H1 (cell line): Measurements from ENCODE around the gene GALNT18. TPM values are rescaled to one million over a fixed set of nuclear protein-coding genes. Genes with fewer than 3 reads are reported as not detected.

Experiments
- CTCF ChIA-PET: fragments of 300-600 bp; sonication (Branson Sonifier 250); formaldehyde crosslinking; loops from one replicate; lab custom pipeline; 2021; ENCODE audit not compliant: partially characterized antibody; lab: Charles Lee
- POLR2A ChIA-PET: fragments of 300-600 bp; sonication (Branson Sonifier 250); formaldehyde crosslinking; loops from one replicate; lab custom pipeline; 2021; ENCODE audit warnings: inconsistent platforms; ENCODE audit not compliant: partially characterized antibody; lab: Charles Lee
- DNase-seq, 2 experiments: peaks; one replicate each; pipeline versions ENCODE4 v3.0.0 to v3.0.0-alpha.2; 2010 to 2022; ENCODE audit warnings: low spot score in 2 of 2, low read depth in 1 of 2, mixed read lengths in 1 of 2
- FAIRE-seq: peaks from 2 replicates; lab custom pipeline; 2011; peaks lifted over from hg19 to GRCh38; lab: Jason Lieb, UNC
- H2AFZ ChIP-seq: 2 replicates; pipeline ENCODE4 v1.8.1; 2012; ENCODE audit warnings: low read length, inconsistent platforms
- H2AK5ac ChIP-seq: 2 replicates; pipeline ENCODE4 v1.6.1; 2013; ENCODE audit warnings: low read depth, low read length
- H2BK120ac ChIP-seq: replicated peaks from 2 replicates; pipeline ENCODE3; 2013; ENCODE audit warnings: low read depth, low read length, inconsistent platforms
- H2BK12ac ChIP-seq: 2 replicates; pipeline ENCODE4 v1.6.1; 2013; ENCODE audit warnings: low read depth, low read length
- H2BK15ac ChIP-seq: 2 replicates; pipeline ENCODE4 v1.6.1; 2013; ENCODE audit warnings: low read length
- H2BK20ac ChIP-seq: 2 replicates; pipeline ENCODE4 v1.6.1; 2013; ENCODE audit warnings: low read length
- H2BK5ac ChIP-seq: 2 replicates; pipeline ENCODE4 v1.6.1; 2013; ENCODE audit warnings: low read depth, low read length
- H3K14ac ChIP-seq: 2 replicates; pipeline ENCODE4 v1.6.1; 2013; ENCODE audit warnings: inconsistent platforms; ENCODE audit not compliant: insufficient read length
- H3K18ac ChIP-seq: 2 replicates; pipeline ENCODE4 v1.6.1; 2013; ENCODE audit warnings: low read length; ENCODE audit errors: extremely low read depth
- H3K23ac ChIP-seq: 2 replicates; pipeline ENCODE4 v1.6.1; 2013; ENCODE audit warnings: inconsistent platforms; ENCODE audit not compliant: insufficient read length
- H3K23me2 ChIP-seq: 2 replicates; pipeline ENCODE4 v1.6.1; 2013; ENCODE audit warnings: low read depth, low read length
- H3K27ac ChIP-seq: 2 replicates; pipeline ENCODE4 v1.6.1; 2011; ENCODE audit warnings: low read depth, low read length, inconsistent platforms
- H3K27me3 ChIP-seq, 4 experiments: replicated peaks in 1 of 4; 1 replicate in 1 of 4; 2 replicates in 3 of 4; pipeline versions ENCODE4 v1.6.1 to v1.8.1; 2011 to 2013; ENCODE audit warnings: low read length in 3 of 4, mild to moderate bottlenecking in 3 of 4, inconsistent platforms in 2 of 4, mixed read lengths in 2 of 4, moderate library complexity in 1 of 4; ENCODE audit not compliant: control insufficient read depth in 3 of 4, insufficient read depth in 3 of 4; ENCODE audit errors: extremely low read depth in 1 of 4
- H3K36me3 ChIP-seq, 4 experiments: 2 replicates each; pipeline versions ENCODE4 v1.6.1 to v1.8.1; 2011 to 2013; ENCODE audit warnings: mild to moderate bottlenecking in 4 of 4, low read length in 3 of 4, moderate library complexity in 2 of 4, control low read depth in 1 of 4, inconsistent platforms in 1 of 4; ENCODE audit not compliant: insufficient read depth in 4 of 4, control insufficient read depth in 2 of 4
- H3K4ac ChIP-seq: replicated peaks from 2 replicates; pipeline ENCODE3; 2013; ENCODE audit warnings: low read length, low read depth, mixed read lengths, inconsistent platforms; ENCODE audit not compliant: insufficient read length
- H3K4me1 ChIP-seq, 4 experiments: replicated peaks in 1 of 4; 1 replicate in 1 of 4; 2 replicates in 3 of 4; pipeline versions ENCODE4 v1.6.1 to v1.8.1; 2011 to 2013; ENCODE audit warnings: low read length in 3 of 4, inconsistent platforms in 2 of 4, mixed read lengths in 1 of 4; ENCODE audit not compliant: insufficient read depth in 4 of 4, control insufficient read depth in 3 of 4
- H3K4me2 ChIP-seq, 2 experiments: 2 replicates each; pipeline versions ENCODE4 v1.6.1 to v1.8.1; 2011 to 2013; ENCODE audit warnings: low read depth in 2 of 2, low read length in 2 of 2, control low read depth in 1 of 2, inconsistent platforms in 1 of 2, mild to moderate bottlenecking in 1 of 2; ENCODE audit not compliant: insufficient read depth in 1 of 2
- H3K4me3 ChIP-seq, 4 experiments: fragments of 200-600, 300-600 bp in 1 of 4; sonication (generic), shearing (Covaris generic), sonication (Bioruptor Twin) in 1 of 4; 2 replicates each; pipeline versions ENCODE4 v1.5.1 to v1.8.1; 2011 to 2016; ENCODE audit warnings: low read length in 4 of 4, low read depth in 3 of 4, control low read depth in 2 of 4, inconsistent platforms in 2 of 4, mild to moderate bottlenecking in 2 of 4, mixed read lengths in 1 of 4, moderate library complexity in 1 of 4; ENCODE audit not compliant: insufficient read depth in 2 of 4; ENCODE audit errors: extremely low read depth in 1 of 4
- H3K56ac ChIP-seq: replicated peaks from 2 replicates; pipeline ENCODE3; 2013; ENCODE audit warnings: low read depth, mild to moderate bottlenecking, mixed read lengths, low read length, inconsistent platforms; ENCODE audit not compliant: insufficient read length
- H3K79me1 ChIP-seq: 2 replicates; pipeline ENCODE4 v1.6.1; 2013; ENCODE audit warnings: low read depth, low read length, control low read depth
- H3K79me2 ChIP-seq, 2 experiments: 2 replicates each; pipeline versions ENCODE4 v1.6.1 to v1.8.1; 2012 to 2013; ENCODE audit warnings: low read length in 2 of 2, mild to moderate bottlenecking in 2 of 2, inconsistent platforms in 1 of 2; ENCODE audit not compliant: insufficient read depth in 2 of 2, control insufficient read depth in 1 of 2
- H3K9ac ChIP-seq, 4 experiments: replicated peaks in 1 of 4; 1 replicate in 1 of 4; 2 replicates in 3 of 4; pipeline versions ENCODE4 v1.6.1 to v1.8.1; 2011 to 2013; ENCODE audit warnings: low read depth in 3 of 4, low read length in 3 of 4, control low read depth in 2 of 4, mild to moderate bottlenecking in 2 of 4, moderate library complexity in 2 of 4, inconsistent platforms in 1 of 4; ENCODE audit errors: extremely low read depth in 1 of 4
- H3K9me3 ChIP-seq, 2 experiments: 2 replicates each; pipeline versions ENCODE4 v1.6.1 to v1.8.1; 2012 to 2013; ENCODE audit warnings: mild to moderate bottlenecking in 2 of 2, moderate library complexity in 2 of 2, control low read depth in 1 of 2, inconsistent platforms in 1 of 2, low read depth in 1 of 2, low read length in 1 of 2, mixed read lengths in 1 of 2; ENCODE audit not compliant: insufficient read depth in 2 of 2
- H4K20me1 ChIP-seq, 2 experiments: replicated peaks in 1 of 2; 2 replicates each; pipeline versions ENCODE3 to v1.8.1; 2011 to 2013; ENCODE audit warnings: inconsistent platforms in 2 of 2, low read length in 2 of 2, mild to moderate bottlenecking in 1 of 2; ENCODE audit not compliant: insufficient read depth in 2 of 2, control insufficient read depth in 1 of 2
- H4K5ac ChIP-seq: 2 replicates; pipeline ENCODE4 v1.6.1; 2013; ENCODE audit warnings: low read length, low read depth, mixed read lengths, inconsistent platforms; ENCODE audit not compliant: insufficient read length
- H4K8ac ChIP-seq: 2 replicates; pipeline ENCODE4 v1.8.0; 2013; ENCODE audit warnings: mild to moderate bottlenecking, moderate library complexity, low read length, inconsistent platforms; ENCODE audit not compliant: insufficient read depth; ENCODE audit errors: extremely low read depth
- H4K91ac ChIP-seq: replicated peaks from 2 replicates; pipeline ENCODE3; 2013; ENCODE audit warnings: low read length, mixed read lengths, inconsistent platforms; ENCODE audit not compliant: insufficient read length
- ATF2 ChIP-seq: IDR thresholded peaks from 2 replicates; pipeline ENCODE4 v1.6.1; 2012; ENCODE audit warnings: low read length, inconsistent platforms
- ATF3 ChIP-seq: IDR thresholded peaks from 2 replicates; pipeline ENCODE4 v1.6.1; 2011; ENCODE audit warnings: low read depth, mild to moderate bottlenecking, low read length; ENCODE audit not compliant: insufficient read depth
- BCL11A ChIP-seq, 2 experiments: IDR thresholded peaks; one replicate each; pipeline ENCODE4 v1.6.1; 2011; ENCODE audit warnings: low read depth in 2 of 2, low read length in 2 of 2, mild to moderate bottlenecking in 2 of 2
- CBX8 ChIP-seq: fragments of 300-800, 300-1000 bp; sonication (generic); IDR thresholded peaks from 2 replicates; pipeline ENCODE4 v1.7.1; 2016; ENCODE audit warnings: low read depth, low read length, borderline replicate concordance
- CREB1 ChIP-seq: IDR thresholded peaks from 2 replicates; pipeline ENCODE4 v1.6.1; 2012; ENCODE audit warnings: inconsistent platforms
- CTBP2 ChIP-seq: IDR thresholded peaks from 2 replicates; pipeline ENCODE4 v1.7.0; 2011; ENCODE audit warnings: borderline replicate concordance, mild to moderate bottlenecking, moderate library complexity, mixed read lengths, low read length; ENCODE audit not compliant: insufficient read depth, insufficient read length
- FOSL1 ChIP-seq: IDR thresholded peaks from 2 replicates; pipeline ENCODE4 v1.6.1; 2011; ENCODE audit warnings: mild to moderate bottlenecking, low read depth, low read length, moderate library complexity; ENCODE audit not compliant: insufficient read depth
- KDM4A ChIP-seq: IDR thresholded peaks from one replicate; pipeline ENCODE4 v1.7.1; 2012; ENCODE audit warnings: low read depth, mild to moderate bottlenecking, moderate library complexity, low read length, inconsistent platforms; ENCODE audit not compliant: severe bottlenecking
- POLR2A ChIP-seq, 2 experiments: IDR thresholded peaks; 1 replicate in 1 of 2; 2 replicates in 1 of 2; pipeline ENCODE4 v1.6.1; 2011; ENCODE audit warnings: low read depth in 2 of 2, low read length in 2 of 2, mild to moderate bottlenecking in 2 of 2; ENCODE audit errors: control extremely low read depth in 1 of 2
- RAD21 ChIP-seq, 2 experiments: IDR thresholded peaks in 1 of 2; conservative IDR thresholded peaks in 1 of 2; 2 replicates each; pipeline ENCODE4 v1.6.1; 2011; ENCODE audit warnings: low read depth in 2 of 2, low read length in 2 of 2, improper control_type of control experiment in 1 of 2, inconsistent platforms in 1 of 2, mild to moderate bottlenecking in 1 of 2, moderate library complexity in 1 of 2
- RFX5 ChIP-seq: IDR thresholded peaks from 2 replicates; pipeline ENCODE4 v1.6.1; 2011; ENCODE audit warnings: low read depth, low read length, improper control_type of control experiment, borderline replicate concordance
- SP1 ChIP-seq: IDR thresholded peaks from 2 replicates; pipeline ENCODE4 v1.6.1; 2011; ENCODE audit warnings: low read depth, low read length
- WGBS, 2 experiments: shearing (Covaris generic) in 1 of 2; methylation state at CpG; one replicate each; pipeline versions ENCODE4 v1.1.6 to v1.1.7; 2013 to 2015; ENCODE audit warnings: low lambda C conversion rate in 2 of 2, mixed read lengths in 2 of 2, inconsistent platforms in 1 of 2, low coverage in 1 of 2, missing lambda C conversion rate in 1 of 2; ENCODE audit not compliant: insufficient replicate concordance in 2 of 2, insufficient coverage in 1 of 2, insufficient read length in 1 of 2; ENCODE audit errors: extremely low coverage in 1 of 2, missing lambda C conversion rate in 1 of 2; 5-methylcytosine and 5-hydroxymethylcytosine counted together
- polyA plus RNA-seq, 7 experiments: library from polyadenylated mRNA; depleted of rRNA in 3 of 7; stranded (reverse) in 5 of 7; unstranded in 2 of 7; fragments of >200 nt in 5 of 7; fragments of 200-250 nt in 2 of 7; gene quantifications; 1 replicate in 5 of 7; 2 replicates in 1 of 7; 4 replicates in 1 of 7; pipeline versions ENCODE4 v1.2.1 to v1.2.3, GENCODE V29; 2011 to 2013; ENCODE audit warnings: missing spikeins in 2 of 7, mixed read lengths in 2 of 7
- total RNA-seq: library from RNA; stranded (reverse); fragmentation: NEBNext Ultra II Directional; extraction: Animal tissue kit (Norgen Biotek cat#: 25700); gene quantifications from 2 replicates; pipeline ENCODE4 v1.2.1, GENCODE V29; 2021

The GALNT18 gene
- total and polyA plus RNA-seq, 2 of the 8 experiments (the other 6 are each of a cell fraction or from before 2014, with no cell fraction given) = 6.0 to 9.4 TPM

- H3K56ac ChIP-seq = no peak overlapping the region
- 91% methylated on average over 4 of the region's 4 CpGs; no CpG with 5 or more reads in 1 of the 2 experiments for WGBS, 2 experiments
- no peaks in the 10 kb centered on the region for H3K23me2 ChIP-seq
- CTCF ChIA-PET = interaction anchor here (0.6 to 2.5 kb wide), 3 partner anchors 67 to 176 kb away, joined by 3 to 5 read pairs (median 3); no protein-coding TSS in a partner anchor
- H3K9ac ChIP-seq = no peak overlapping the region
- H2AK5ac ChIP-seq = no peak overlapping the region
- H3K4ac ChIP-seq = no peak overlapping the region
- no peaks in the 10 kb centered on the region for H3K36me3 ChIP-seq
- H4K8ac ChIP-seq = no peak overlapping the region
- peaks cover 0 to 2% (median 0%) of the 10 kb centered on the region in 4 experiments; a peak in 1 of 7 replicates for H3K4me1 ChIP-seq
- H3K79me1 ChIP-seq = no peaks in the 10 kb centered on the region
- POLR2A ChIA-PET = no interaction called here
- no peaks in the 10 kb centered on the region for H4K20me1 ChIP-seq
- H4K5ac ChIP-seq = no peak overlapping the region
- H2BK20ac ChIP-seq = no peak overlapping the region
- H3K9me3 ChIP-seq = no peaks in the 10 kb centered on the region
- no peak overlapping the region for H2AFZ ChIP-seq
- H3K4me3 ChIP-seq = no peak overlapping the region
- no peak overlapping the region for H2BK5ac ChIP-seq
- H2BK120ac ChIP-seq = no peak overlapping the region
- no peak overlapping the region for H3K18ac ChIP-seq
- H3K14ac ChIP-seq = no peak overlapping the region
- H2BK12ac ChIP-seq = no peak overlapping the region
- H4K91ac ChIP-seq = no peak overlapping the region
- H3K79me2 ChIP-seq = no peaks in the 10 kb centered on the region
- no peak overlapping the region for H2BK15ac ChIP-seq
- DNase-seq (no peak), FAIRE-seq (no peak)
- no peak overlapping the region for H3K23ac ChIP-seq
- no peak overlapping the region for H3K27ac ChIP-seq
- H3K4me2 ChIP-seq = no peak overlapping the region
- no peaks in the 10 kb centered on the region for H3K27me3 ChIP-seq
- no peak for TF ChIP-seq ATF3
- no peak for TF ChIP-seq CREB1
- TF ChIP-seq SP1 = no peak
- no peak for TF ChIP-seq POLR2A (IDR thresholded peaks at IDR 0.05; ENCODE audit: control extremely low read depth in 1 of 2, low read depth in 2 of 2, low read length in 2 of 2)
- TF ChIP-seq FOSL1 = no peak
- TF ChIP-seq RAD21 (IDR thresholded peaks at IDR 0.05 in 1 of 2, conservative IDR thresholded peaks at IDR 0.05 in 1 of 2; ENCODE audit: low read depth in 2 of 2, low read length in 2 of 2) = no peak
- TF ChIP-seq BCL11A (IDR thresholded peaks at IDR 0.05; ENCODE audit: low read depth in 2 of 2, low read length in 2 of 2) = no peak
- TF ChIP-seq ATF2 = no peak
- no peak for TF ChIP-seq CTBP2
- no peak for TF ChIP-seq CBX8
- TF ChIP-seq RFX5 = no peak
- no peak for TF ChIP-seq KDM4A
Observed at GRCh38 chr11:11467312-11467711, 154.5 kb downstream of the GALNT18 start.
